OCI-LY3 (cell line): ENCODE data around the gene SH3YL1.

Experiments
- H2AFZ ChIP-seq: fragments of 200-600, 300-600 bp; shearing (Covaris generic); 2 replicates; pipeline ENCODE4 v1.6.0; 2014; ENCODE audit warnings: antibody characterized with exemption, low read depth, low read length
- H3K27ac ChIP-seq: fragments of 200-600, 300-600 bp; sonication (generic); 2 replicates; pipeline ENCODE4 v1.5.1; 2014; ENCODE audit warnings: mild to moderate bottlenecking, low read length, moderate library complexity, mixed read lengths
- H3K27me3 ChIP-seq: fragments of 200-600, 300-600 bp; sonication (generic); 2 replicates; pipeline ENCODE4 v1.6.1; 2014; ENCODE audit warnings: low read depth, low read length, mixed read lengths
- H3K36me3 ChIP-seq: fragments of 200-600, 300-600 bp; sonication (generic); replicated peaks from 2 replicates; pipeline ENCODE3; 2014; ENCODE audit warnings: low read depth, low read length, mixed read lengths
- H3K4me1 ChIP-seq: fragments of 300-600, 200-600 bp; sonication (generic); 2 replicates; pipeline ENCODE4 v1.6.1; 2014; ENCODE audit warnings: low read length, mixed read lengths
- H3K4me2 ChIP-seq: fragments of 200-600, 300-600 bp; sonication (generic); 2 replicates; pipeline ENCODE4 v1.6.1; 2014; ENCODE audit warnings: low read length, mixed read lengths
- H3K4me3 ChIP-seq: fragments of 300-600, 200-600 bp; sonication (generic); 2 replicates; pipeline ENCODE4 v1.5.1; 2014; ENCODE audit warnings: antibody characterized with exemption, mild to moderate bottlenecking, low read length, moderate library complexity
- H3K79me2 ChIP-seq: fragments of 300-600, 200-600 bp; shearing (Covaris generic); 2 replicates; pipeline ENCODE4 v1.6.1; 2014; ENCODE audit warnings: mild to moderate bottlenecking, low read length, mixed read lengths
- H3K9ac ChIP-seq: fragments of 300-600, 200-600 bp; shearing (Covaris generic); 2 replicates; pipeline ENCODE4 v1.6.0; 2014; ENCODE audit warnings: mild to moderate bottlenecking, low read length, moderate library complexity
- H3K9me3 ChIP-seq: fragments of 200-600, 300-600 bp; shearing (Covaris generic); 2 replicates; pipeline ENCODE4 v1.6.1; 2014; ENCODE audit warnings: low read length, mixed read lengths; ENCODE audit not compliant: insufficient read depth
- H4K20me1 ChIP-seq: fragments of 200-600, 300-600 bp; sonication (generic); 2 replicates; pipeline ENCODE4 v1.6.1; 2016; ENCODE audit warnings: low read length, mixed read lengths; ENCODE audit not compliant: insufficient read depth
- EZH2phosphoT487 ChIP-seq: fragments of 200-600 bp; shearing (Covaris generic); IDR thresholded peaks from 2 replicates; pipeline ENCODE4 v1.6.1; 2018; ENCODE audit warnings: antibody characterized with exemption, mixed run types, low read depth
- TF ChIP-seq, protein P1 (sequence below): fragments of 200-600, 300-600 bp; sonication (generic); IDR thresholded peaks from 2 replicates; pipeline ENCODE4 v1.5.1; 2014; ENCODE audit warnings: antibody characterized with exemption, low read length, low read depth

The SH3YL1 gene

DNA sequence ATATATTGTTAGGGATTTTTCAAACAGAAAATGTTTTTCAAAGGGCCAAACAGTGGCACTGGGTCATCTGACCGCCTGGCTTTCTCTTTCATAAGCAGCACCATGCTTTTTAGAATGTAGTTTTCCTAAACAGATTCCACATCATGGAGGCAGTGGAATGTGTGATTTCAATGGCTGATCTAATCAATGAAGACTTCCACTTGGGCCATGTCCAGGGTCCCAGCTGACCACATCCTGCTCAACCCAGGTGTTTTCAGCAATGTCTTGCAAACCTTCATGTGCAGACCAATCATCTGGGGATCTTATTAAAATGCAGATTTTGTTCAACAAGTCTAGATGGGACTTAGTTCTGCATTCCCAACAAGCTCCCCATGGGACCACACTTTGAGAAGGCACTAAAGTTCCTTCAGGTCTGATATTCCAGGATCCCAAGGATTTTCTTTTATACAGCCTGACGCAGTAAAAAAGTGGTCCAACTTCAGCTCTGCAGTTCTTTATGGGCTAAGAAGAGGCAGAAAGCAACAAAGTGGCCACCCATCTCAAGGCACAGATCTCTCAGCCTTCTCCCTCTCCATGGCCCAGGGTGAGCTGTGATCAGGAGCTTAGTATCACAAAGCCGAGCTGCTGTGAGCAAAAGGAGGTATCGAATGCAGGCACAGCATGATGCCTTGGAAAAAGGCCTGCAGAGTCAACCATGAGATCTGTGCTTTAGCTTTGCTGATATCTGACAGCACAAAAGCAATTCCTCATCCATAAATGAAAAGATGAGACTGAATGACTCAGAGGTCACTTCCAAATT lies 20.4 kb upstream of the SH3YL1 start:
- no peak overlapping the region for H3K4me3 ChIP-seq
- no peak overlapping the region for H2AFZ ChIP-seq
- no peak for TF ChIP-seq EZH2phosphoT487
- TF ChIP-seq, protein P1, sequence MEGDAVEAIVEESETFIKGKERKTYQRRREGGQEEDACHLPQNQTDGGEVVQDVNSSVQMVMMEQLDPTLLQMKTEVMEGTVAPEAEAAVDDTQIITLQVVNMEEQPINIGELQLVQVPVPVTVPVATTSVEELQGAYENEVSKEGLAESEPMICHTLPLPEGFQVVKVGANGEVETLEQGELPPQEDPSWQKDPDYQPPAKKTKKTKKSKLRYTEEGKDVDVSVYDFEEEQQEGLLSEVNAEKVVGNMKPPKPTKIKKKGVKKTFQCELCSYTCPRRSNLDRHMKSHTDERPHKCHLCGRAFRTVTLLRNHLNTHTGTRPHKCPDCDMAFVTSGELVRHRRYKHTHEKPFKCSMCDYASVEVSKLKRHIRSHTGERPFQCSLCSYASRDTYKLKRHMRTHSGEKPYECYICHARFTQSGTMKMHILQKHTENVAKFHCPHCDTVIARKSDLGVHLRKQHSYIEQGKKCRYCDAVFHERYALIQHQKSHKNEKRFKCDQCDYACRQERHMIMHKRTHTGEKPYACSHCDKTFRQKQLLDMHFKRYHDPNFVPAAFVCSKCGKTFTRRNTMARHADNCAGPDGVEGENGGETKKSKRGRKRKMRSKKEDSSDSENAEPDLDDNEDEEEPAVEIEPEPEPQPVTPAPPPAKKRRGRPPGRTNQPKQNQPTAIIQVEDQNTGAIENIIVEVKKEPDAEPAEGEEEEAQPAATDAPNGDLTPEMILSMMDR = no peak
- no peaks in the 10 kb centered on the region for H3K4me1 ChIP-seq
- H3K27ac ChIP-seq = no peak overlapping the region
- H3K27me3 ChIP-seq = no peaks in the 10 kb centered on the region
- H3K36me3 ChIP-seq = peaks cover 37% of the 10 kb centered on the region
- H3K79me2 ChIP-seq = no peaks in the 10 kb centered on the region
- H3K4me2 ChIP-seq = no peak overlapping the region
- no peak overlapping the region for H3K9ac ChIP-seq
- no peaks in the 10 kb centered on the region for H3K9me3 ChIP-seq
- no peaks in the 10 kb centered on the region for H4K20me1 ChIP-seq

DNA sequence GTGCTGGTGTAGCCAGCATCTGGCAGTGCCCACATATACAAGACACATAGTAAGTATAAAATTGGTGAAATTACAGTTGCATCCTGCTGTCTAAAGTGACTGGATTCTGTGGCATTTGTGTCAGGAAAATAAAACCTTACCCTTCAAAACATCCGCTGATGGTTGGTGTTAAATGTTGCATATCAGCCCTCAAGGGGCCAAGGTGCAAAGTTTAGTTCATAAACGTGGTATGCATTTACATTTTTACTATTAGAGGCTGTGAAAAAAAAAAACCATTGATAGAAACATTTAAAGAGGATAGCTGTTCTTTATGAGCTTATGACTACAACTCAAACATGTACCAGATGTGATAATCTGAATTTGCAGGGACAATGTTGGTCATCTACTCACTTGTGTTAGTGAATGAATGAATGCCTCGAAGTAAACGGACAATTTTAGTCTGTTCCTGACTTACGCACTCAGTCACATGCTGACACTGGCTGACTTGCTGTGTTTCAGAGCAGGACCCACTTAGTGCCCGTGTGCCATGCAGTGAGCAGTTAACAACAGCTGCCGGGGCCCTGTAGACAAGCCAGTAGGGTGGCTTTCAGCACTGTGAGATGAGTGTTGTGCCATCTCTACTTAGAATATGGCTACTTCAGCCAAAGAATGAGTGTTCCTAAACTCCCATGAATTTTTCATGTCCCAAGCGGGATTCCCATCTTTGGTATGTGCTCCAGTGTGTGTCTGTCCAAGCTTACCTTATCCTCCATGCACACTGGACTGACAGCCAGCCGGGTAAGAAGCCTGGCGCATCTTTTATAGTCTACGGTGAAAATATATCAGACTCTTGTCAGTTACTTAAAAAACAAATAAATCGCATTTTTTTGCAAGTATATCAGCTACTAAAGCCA lies 18.8 kb upstream of the SH3YL1 start:
- Histone ChIP-seq H3K36me3 (peaks cover 47% of the 10 kb centered on the region), H3K4me3 (no peak overlapping the region), H2AFZ (no peak overlapping the region), H3K4me1 (no peaks in the 10 kb centered on the region), H3K27me3 (no peaks in the 10 kb centered on the region), H3K9me3 (no peaks in the 10 kb centered on the region), H4K20me1 (no peaks in the 10 kb centered on the region), H3K79me2 (no peaks in the 10 kb centered on the region), H3K27ac (no peak overlapping the region), H3K4me2 (no peak overlapping the region), H3K9ac (no peak overlapping the region)
- TF ChIP-seq, protein P1 = no peak
- TF ChIP-seq EZH2phosphoT487 = no peak

GRCh38 chr2:281381-281780 lies 17.5 kb upstream of the SH3YL1 start:
- no peaks in the 10 kb centered on the region for H4K20me1 ChIP-seq
- H3K4me1 ChIP-seq = no peaks in the 10 kb centered on the region
- no peak for TF ChIP-seq EZH2phosphoT487
- TF ChIP-seq, protein P1 = no peak
- no peaks in the 10 kb centered on the region for H3K27me3 ChIP-seq
- H2AFZ ChIP-seq = no peak overlapping the region
- H3K79me2 ChIP-seq = peaks cover 3% of the 10 kb centered on the region
- no peak overlapping the region for H3K4me3 ChIP-seq
- no peak overlapping the region for H3K4me2 ChIP-seq
- H3K36me3 ChIP-seq = peaks cover 55% of the 10 kb centered on the region
- H3K27ac ChIP-seq = no peak overlapping the region
- H3K9me3 ChIP-seq = no peaks in the 10 kb centered on the region
- H3K9ac ChIP-seq = no peak overlapping the region

- Histone ChIP-seq H3K4me1 (peaks cover under 1% of the 10 kb centered on the region), H4K20me1 (peaks cover 6% of the 10 kb centered on the region), H3K4me3 (no peak overlapping the region), H3K27ac (no peak overlapping the region), H2AFZ (no peak overlapping the region), H3K79me2 (peaks cover 10% of the 10 kb centered on the region), H3K4me2 (no peak overlapping the region), H3K27me3 (no peaks in the 10 kb centered on the region), H3K9ac (no peak overlapping the region), H3K36me3 (peaks cover 60% of the 10 kb centered on the region), H3K9me3 (no peaks in the 10 kb centered on the region)
- no peak for TF ChIP-seq EZH2phosphoT487
- TF ChIP-seq, protein P1 = no peak
Measured at GRCh38 chr2:280650-281110, 16.8 kb upstream of the SH3YL1 start.
